Measurements from ENCODE around the gene APPL2.

Gene APPL2

GRCh38 chr12:105164068-105164467 lies 71.9 kb downstream of the APPL2 start:
- H3K27ac Mint-ChIP-seq (ENCODE audit: low read depth) = no peak overlapping the region

GRCh38 chr12:105162174-105162573 lies 73.8 kb downstream of the APPL2 start:
- Mint-ChIP-seq H3K4me3 (no peak overlapping the region), H3K9me3 (no peaks in the 10 kb centered on the region), H3K4me1 (no peaks in the 10 kb centered on the region), H3K36me3 (ENCODE audit: insufficient read depth) (peaks cover 54% of the 10 kb centered on the region), H3K27me3 (no peaks in the 10 kb centered on the region), H3K27ac (ENCODE audit: low read depth) (no peak overlapping the region)
- DNase-seq (ENCODE audit: low spot score in 2 of 2) = no peak
- no peak for ATAC-seq (replicated peaks; ENCODE audit: extremely low read depth, poor library complexity, severe bottlenecking)

More at GRCh38 chr12:105164068-105164467, 71.9 kb downstream of the APPL2 start:
- ATAC-seq (replicated peaks; ENCODE audit: extremely low read depth, poor library complexity, severe bottlenecking) = no peak
- no peak for DNase-seq (ENCODE audit: low spot score in 2 of 2)
- Mint-ChIP-seq H3K36me3 (ENCODE audit: insufficient read depth) (peaks cover 50% of the 10 kb centered on the region), H3K4me3 (no peak overlapping the region), H3K9me3 (no peaks in the 10 kb centered on the region), H3K4me1 (no peaks in the 10 kb centered on the region), H3K27me3 (no peaks in the 10 kb centered on the region)

GRCh38 chr12:105158876-105159275 lies 77.1 kb downstream of the APPL2 start:
- H3K27ac Mint-ChIP-seq (ENCODE audit: low read depth) = peak overlapping the region; percentile 1

GRCh38 chr12:105157606-105158005 lies 78.4 kb downstream of the APPL2 start:
- ATAC-seq (replicated peaks; ENCODE audit: extremely low read depth, poor library complexity, severe bottlenecking) (no peak), DNase-seq (ENCODE audit: low spot score in 2 of 2) (no peak)
- H3K9me3 Mint-ChIP-seq = no peaks in the 10 kb centered on the region
- no peaks in the 10 kb centered on the region for H3K27me3 Mint-ChIP-seq
- peaks cover 45% of the 10 kb centered on the region for H3K36me3 Mint-ChIP-seq (ENCODE audit: insufficient read depth)
- H3K4me1 Mint-ChIP-seq = no peaks in the 10 kb centered on the region
- no peak overlapping the region for H3K4me3 Mint-ChIP-seq
- H3K27ac Mint-ChIP-seq (ENCODE audit: low read depth) = no peak overlapping the region

More at GRCh38 chr12:105158876-105159275, 77.1 kb downstream of the APPL2 start:
- Mint-ChIP-seq H3K4me3 (no peak overlapping the region), H3K36me3 (ENCODE audit: insufficient read depth) (peaks cover 53% of the 10 kb centered on the region), H3K4me1 (no peaks in the 10 kb centered on the region), H3K9me3 (no peaks in the 10 kb centered on the region), H3K27me3 (no peaks in the 10 kb centered on the region)
- ATAC-seq (replicated peaks; ENCODE audit: extremely low read depth, poor library complexity, severe bottlenecking) = no peak
- no peak for DNase-seq (ENCODE audit: low spot score in 2 of 2)

GRCh38 chr12:105156260-105156659 lies 79.7 kb downstream of the APPL2 start:
- no peak overlapping the region for H3K4me3 Mint-ChIP-seq
- ATAC-seq (replicated peaks; ENCODE audit: extremely low read depth, poor library complexity, severe bottlenecking) (no peak), DNase-seq (ENCODE audit: low spot score in 2 of 2) (no peak)
- H3K36me3 Mint-ChIP-seq (ENCODE audit: insufficient read depth) = peaks cover 41% of the 10 kb centered on the region
- H3K27ac Mint-ChIP-seq (ENCODE audit: low read depth) = no peak overlapping the region
- H3K4me1 Mint-ChIP-seq = no peaks in the 10 kb centered on the region
- no peaks in the 10 kb centered on the region for H3K9me3 Mint-ChIP-seq
- H3K27me3 Mint-ChIP-seq = no peaks in the 10 kb centered on the region

- Mint-ChIP-seq H3K4me3 (no peak overlapping the region), H3K9me3 (no peaks in the 10 kb centered on the region), H3K36me3 (ENCODE audit: insufficient read depth) (peaks cover 51% of the 10 kb centered on the region), H3K27ac (ENCODE audit: low read depth) (no peak overlapping the region), H3K4me1 (peaks cover 2% of the 10 kb centered on the region), H3K27me3 (no peaks in the 10 kb centered on the region)
- DNase-seq (ENCODE audit: low spot score in 2 of 2) = no peak
- no peak for ATAC-seq (replicated peaks; ENCODE audit: extremely low read depth, poor library complexity, severe bottlenecking)
These were observed 93.7 kb downstream of the APPL2 start for GRCh38 chr12:105142259-105142658.

GRCh38 chr12:105141320-105141922 lies 94.6 kb downstream of the APPL2 start:
- H3K4me1 Mint-ChIP-seq = peaks cover 10% of the 10 kb centered on the region
- no peak overlapping the region for H3K27ac Mint-ChIP-seq (ENCODE audit: low read depth)
- H3K36me3 Mint-ChIP-seq (ENCODE audit: insufficient read depth) = peaks cover 47% of the 10 kb centered on the region
- no peaks in the 10 kb centered on the region for H3K9me3 Mint-ChIP-seq
- H3K27me3 Mint-ChIP-seq = no peaks in the 10 kb centered on the region
- ATAC-seq (replicated peaks; ENCODE audit: extremely low read depth, poor library complexity, severe bottlenecking) (no peak), DNase-seq (ENCODE audit: low spot score in 2 of 2) (no peak)
- H3K4me3 Mint-ChIP-seq = no peak overlapping the region

- Mint-ChIP-seq H3K4me1 (peaks cover 33% of the 10 kb centered on the region), H3K4me3 (no peak overlapping the region), H3K27ac (ENCODE audit: low read depth) (no peak overlapping the region), H3K27me3 (no peaks in the 10 kb centered on the region), H3K9me3 (no peaks in the 10 kb centered on the region), H3K36me3 (ENCODE audit: insufficient read depth) (peaks cover 42% of the 10 kb centered on the region)
- DNase-seq (ENCODE audit: low spot score in 2 of 2) (no peak), ATAC-seq (replicated peaks; ENCODE audit: extremely low read depth, poor library complexity, severe bottlenecking) (no peak)
These were observed 97.7 kb downstream of the APPL2 start for GRCh38 chr12:105138248-105138647.

Data from central memory CD8-positive, alpha-beta T cell (primary cell).